ENCODE data around the gene RIBC1.
"Not testable (repeated sequence)": the region's sequence is repeated elsewhere in the genome, so short reads cannot be mapped to it uniquely, and the experiment has no call there.

RIBC1 gene

GRCh38 chrX:53435997-53436396 lies 13.3 kb downstream of the RIBC1 start:
- DNase-seq (ENCODE audit: low read depth in 2 of 2): peak; percentile 35 to 47

GRCh38 chrX:53437206-53437605 lies 14.5 kb downstream of the RIBC1 start:
- no peak for DNase-seq (ENCODE audit: low read depth in 2 of 2)

- DNase-seq (ENCODE audit: low read depth in 2 of 2): no peak
Measured at GRCh38 chrX:53438174-53438831, 15.6 kb downstream of the RIBC1 start.

- no peak for DNase-seq (ENCODE audit: low read depth in 2 of 2)
Measured at GRCh38 chrX:53438832-53439230, 16.2 kb downstream of the RIBC1 start.

GRCh38 chrX:53440101-53440500 lies 17.4 kb downstream of the RIBC1 start:
- no peak for DNase-seq (ENCODE audit: low read depth in 2 of 2)

- no peak for DNase-seq (ENCODE audit: low read depth in 2 of 2)
Measured at GRCh38 chrX:53440621-53441517, 18.2 kb downstream of the RIBC1 start.

- DNase-seq (ENCODE audit: low read depth in 2 of 2): peak; percentile 44 to 72
Measured at GRCh38 chrX:53441531-53442321, 19.1 kb downstream of the RIBC1 start.

GRCh38 chrX:53442322-53442631 lies 19.6 kb downstream of the RIBC1 start:
- DNase-seq (ENCODE audit: low read depth in 2 of 2): no peak

GRCh38 chrX:53445977-53446376 lies 23.3 kb downstream of the RIBC1 start:
- DNase-seq (ENCODE audit: low read depth in 2 of 2): peak; percentile 23 to 29

GRCh38 chrX:53447441-53447840 lies 24.8 kb downstream of the RIBC1 start:
- no peak for DNase-seq (ENCODE audit: low read depth in 2 of 2)

GRCh38 chrX:53449632-53450031 lies 27.0 kb downstream of the RIBC1 start:
- no peak for DNase-seq (ENCODE audit: low read depth in 2 of 2)

GRCh38 chrX:53452812-53453211 lies 30.1 kb downstream of the RIBC1 start:
- no peak for DNase-seq (ENCODE audit: low read depth in 2 of 2)

- DNase-seq (ENCODE audit: low read depth in 2 of 2): no peak
Measured at GRCh38 chrX:53456254-53456653, 33.6 kb downstream of the RIBC1 start.

GRCh38 chrX:53458082-53458481 lies 35.4 kb downstream of the RIBC1 start:
- no peak for DNase-seq (ENCODE audit: low read depth in 2 of 2)

- not testable (repeated sequence) for DNase-seq (ENCODE audit: low read depth in 2 of 2)
Measured at GRCh38 chrX:53468659-53469058, 46.0 kb downstream of the RIBC1 start.

GRCh38 chrX:53471346-53471745 lies 48.7 kb downstream of the RIBC1 start:
- DNase-seq (ENCODE audit: low read depth in 2 of 2): no peak

- no peak for DNase-seq (ENCODE audit: low read depth in 2 of 2)
Measured at GRCh38 chrX:53474707-53475106, 52.0 kb downstream of the RIBC1 start.

- DNase-seq (ENCODE audit: low read depth in 2 of 2): no peak
Measured at GRCh38 chrX:53476371-53476770, 53.7 kb downstream of the RIBC1 start.

- DNase-seq (ENCODE audit: low read depth in 2 of 2): no peak
Measured at GRCh38 chrX:53479301-53479700, 56.6 kb downstream of the RIBC1 start.
